H1 (cell line): Measurements from ENCODE around the gene ADAD2. TPM values are rescaled to one million over a fixed set of nuclear protein-coding genes. Genes with fewer than 3 reads are reported as not detected.

ENCODE experiments used
- CTCF ChIA-PET: fragments of 300-600 bp; sonication (Branson Sonifier 250); formaldehyde crosslinking; loops from one replicate; lab custom pipeline; 2021; ENCODE audit not compliant: partially characterized antibody; lab: Charles Lee
- POLR2A ChIA-PET: fragments of 300-600 bp; sonication (Branson Sonifier 250); formaldehyde crosslinking; loops from one replicate; lab custom pipeline; 2021; ENCODE audit warnings: inconsistent platforms; ENCODE audit not compliant: partially characterized antibody; lab: Charles Lee
- DNase-seq, 2 experiments: peaks; one replicate each; pipeline versions ENCODE4 v3.0.0 to v3.0.0-alpha.2; 2010 to 2022; ENCODE audit warnings: low spot score in 2 of 2, low read depth in 1 of 2, mixed read lengths in 1 of 2
- FAIRE-seq: peaks from 2 replicates; lab custom pipeline; 2011; peaks lifted over from hg19 to GRCh38; lab: Jason Lieb, UNC
- H2AFZ ChIP-seq: 2 replicates; pipeline ENCODE4 v1.8.1; 2012; ENCODE audit warnings: low read length, inconsistent platforms
- H2AK5ac ChIP-seq: 2 replicates; pipeline ENCODE4 v1.6.1; 2013; ENCODE audit warnings: low read depth, low read length
- H2BK120ac ChIP-seq: replicated peaks from 2 replicates; pipeline ENCODE3; 2013; ENCODE audit warnings: low read depth, low read length, inconsistent platforms
- H2BK12ac ChIP-seq: 2 replicates; pipeline ENCODE4 v1.6.1; 2013; ENCODE audit warnings: low read depth, low read length
- H2BK15ac ChIP-seq: 2 replicates; pipeline ENCODE4 v1.6.1; 2013; ENCODE audit warnings: low read length
- H2BK20ac ChIP-seq: 2 replicates; pipeline ENCODE4 v1.6.1; 2013; ENCODE audit warnings: low read length
- H2BK5ac ChIP-seq: 2 replicates; pipeline ENCODE4 v1.6.1; 2013; ENCODE audit warnings: low read depth, low read length
- H3K14ac ChIP-seq: 2 replicates; pipeline ENCODE4 v1.6.1; 2013; ENCODE audit warnings: inconsistent platforms; ENCODE audit not compliant: insufficient read length
- H3K18ac ChIP-seq: 2 replicates; pipeline ENCODE4 v1.6.1; 2013; ENCODE audit warnings: low read length; ENCODE audit errors: extremely low read depth
- H3K23ac ChIP-seq: 2 replicates; pipeline ENCODE4 v1.6.1; 2013; ENCODE audit warnings: inconsistent platforms; ENCODE audit not compliant: insufficient read length
- H3K23me2 ChIP-seq: 2 replicates; pipeline ENCODE4 v1.6.1; 2013; ENCODE audit warnings: low read depth, low read length
- H3K27ac ChIP-seq: 2 replicates; pipeline ENCODE4 v1.6.1; 2011; ENCODE audit warnings: low read depth, low read length, inconsistent platforms
- H3K27me3 ChIP-seq, 4 experiments: replicated peaks in 1 of 4; 1 replicate in 1 of 4; 2 replicates in 3 of 4; pipeline versions ENCODE4 v1.6.1 to v1.8.1; 2011 to 2013; ENCODE audit warnings: low read length in 3 of 4, mild to moderate bottlenecking in 3 of 4, inconsistent platforms in 2 of 4, mixed read lengths in 2 of 4, moderate library complexity in 1 of 4; ENCODE audit not compliant: control insufficient read depth in 3 of 4, insufficient read depth in 3 of 4; ENCODE audit errors: extremely low read depth in 1 of 4
- H3K36me3 ChIP-seq, 4 experiments: 2 replicates each; pipeline versions ENCODE4 v1.6.1 to v1.8.1; 2011 to 2013; ENCODE audit warnings: mild to moderate bottlenecking in 4 of 4, low read length in 3 of 4, moderate library complexity in 2 of 4, control low read depth in 1 of 4, inconsistent platforms in 1 of 4; ENCODE audit not compliant: insufficient read depth in 4 of 4, control insufficient read depth in 2 of 4
- H3K4ac ChIP-seq: replicated peaks from 2 replicates; pipeline ENCODE3; 2013; ENCODE audit warnings: low read length, low read depth, mixed read lengths, inconsistent platforms; ENCODE audit not compliant: insufficient read length
- H3K4me1 ChIP-seq, 4 experiments: replicated peaks in 1 of 4; 1 replicate in 1 of 4; 2 replicates in 3 of 4; pipeline versions ENCODE4 v1.6.1 to v1.8.1; 2011 to 2013; ENCODE audit warnings: low read length in 3 of 4, inconsistent platforms in 2 of 4, mixed read lengths in 1 of 4; ENCODE audit not compliant: insufficient read depth in 4 of 4, control insufficient read depth in 3 of 4
- H3K4me2 ChIP-seq, 2 experiments: 2 replicates each; pipeline versions ENCODE4 v1.6.1 to v1.8.1; 2011 to 2013; ENCODE audit warnings: low read depth in 2 of 2, low read length in 2 of 2, control low read depth in 1 of 2, inconsistent platforms in 1 of 2, mild to moderate bottlenecking in 1 of 2; ENCODE audit not compliant: insufficient read depth in 1 of 2
- H3K4me3 ChIP-seq, 4 experiments: fragments of 200-600, 300-600 bp in 1 of 4; sonication (generic), shearing (Covaris generic), sonication (Bioruptor Twin) in 1 of 4; 2 replicates each; pipeline versions ENCODE4 v1.5.1 to v1.8.1; 2011 to 2016; ENCODE audit warnings: low read length in 4 of 4, low read depth in 3 of 4, control low read depth in 2 of 4, inconsistent platforms in 2 of 4, mild to moderate bottlenecking in 2 of 4, mixed read lengths in 1 of 4, moderate library complexity in 1 of 4; ENCODE audit not compliant: insufficient read depth in 2 of 4; ENCODE audit errors: extremely low read depth in 1 of 4
- H3K56ac ChIP-seq: replicated peaks from 2 replicates; pipeline ENCODE3; 2013; ENCODE audit warnings: low read depth, mild to moderate bottlenecking, mixed read lengths, low read length, inconsistent platforms; ENCODE audit not compliant: insufficient read length
- H3K79me1 ChIP-seq: 2 replicates; pipeline ENCODE4 v1.6.1; 2013; ENCODE audit warnings: low read depth, low read length, control low read depth
- H3K79me2 ChIP-seq, 2 experiments: 2 replicates each; pipeline versions ENCODE4 v1.6.1 to v1.8.1; 2012 to 2013; ENCODE audit warnings: low read length in 2 of 2, mild to moderate bottlenecking in 2 of 2, inconsistent platforms in 1 of 2; ENCODE audit not compliant: insufficient read depth in 2 of 2, control insufficient read depth in 1 of 2
- H3K9ac ChIP-seq, 4 experiments: replicated peaks in 1 of 4; 1 replicate in 1 of 4; 2 replicates in 3 of 4; pipeline versions ENCODE4 v1.6.1 to v1.8.1; 2011 to 2013; ENCODE audit warnings: low read depth in 3 of 4, low read length in 3 of 4, control low read depth in 2 of 4, mild to moderate bottlenecking in 2 of 4, moderate library complexity in 2 of 4, inconsistent platforms in 1 of 4; ENCODE audit errors: extremely low read depth in 1 of 4
- H3K9me3 ChIP-seq, 2 experiments: 2 replicates each; pipeline versions ENCODE4 v1.6.1 to v1.8.1; 2012 to 2013; ENCODE audit warnings: mild to moderate bottlenecking in 2 of 2, moderate library complexity in 2 of 2, control low read depth in 1 of 2, inconsistent platforms in 1 of 2, low read depth in 1 of 2, low read length in 1 of 2, mixed read lengths in 1 of 2; ENCODE audit not compliant: insufficient read depth in 2 of 2
- H4K20me1 ChIP-seq, 2 experiments: replicated peaks in 1 of 2; 2 replicates each; pipeline versions ENCODE3 to v1.8.1; 2011 to 2013; ENCODE audit warnings: inconsistent platforms in 2 of 2, low read length in 2 of 2, mild to moderate bottlenecking in 1 of 2; ENCODE audit not compliant: insufficient read depth in 2 of 2, control insufficient read depth in 1 of 2
- H4K5ac ChIP-seq: 2 replicates; pipeline ENCODE4 v1.6.1; 2013; ENCODE audit warnings: low read length, low read depth, mixed read lengths, inconsistent platforms; ENCODE audit not compliant: insufficient read length
- H4K8ac ChIP-seq: 2 replicates; pipeline ENCODE4 v1.8.0; 2013; ENCODE audit warnings: mild to moderate bottlenecking, moderate library complexity, low read length, inconsistent platforms; ENCODE audit not compliant: insufficient read depth; ENCODE audit errors: extremely low read depth
- H4K91ac ChIP-seq: replicated peaks from 2 replicates; pipeline ENCODE3; 2013; ENCODE audit warnings: low read length, mixed read lengths, inconsistent platforms; ENCODE audit not compliant: insufficient read length
- JUND ChIP-seq: IDR thresholded peaks from 2 replicates; pipeline ENCODE4 v1.6.1; 2011; ENCODE audit warnings: mild to moderate bottlenecking, improper control_type of control experiment, low read length
- WGBS, 2 experiments: shearing (Covaris generic) in 1 of 2; methylation state at CpG; one replicate each; pipeline versions ENCODE4 v1.1.6 to v1.1.7; 2013 to 2015; ENCODE audit warnings: low lambda C conversion rate in 2 of 2, mixed read lengths in 2 of 2, inconsistent platforms in 1 of 2, low coverage in 1 of 2, missing lambda C conversion rate in 1 of 2; ENCODE audit not compliant: insufficient replicate concordance in 2 of 2, insufficient coverage in 1 of 2, insufficient read length in 1 of 2; ENCODE audit errors: extremely low coverage in 1 of 2, missing lambda C conversion rate in 1 of 2; 5-methylcytosine and 5-hydroxymethylcytosine counted together
- polyA plus RNA-seq, 7 experiments: library from polyadenylated mRNA; depleted of rRNA in 3 of 7; stranded (reverse) in 5 of 7; unstranded in 2 of 7; fragments of >200 nt in 5 of 7; fragments of 200-250 nt in 2 of 7; gene quantifications; 1 replicate in 5 of 7; 2 replicates in 1 of 7; 4 replicates in 1 of 7; pipeline versions ENCODE4 v1.2.1 to v1.2.3, GENCODE V29; 2011 to 2013; ENCODE audit warnings: missing spikeins in 2 of 7, mixed read lengths in 2 of 7
- total RNA-seq: library from RNA; stranded (reverse); fragmentation: NEBNext Ultra II Directional; extraction: Animal tissue kit (Norgen Biotek cat#: 25700); gene quantifications from 2 replicates; pipeline ENCODE4 v1.2.1, GENCODE V29; 2021

ADAD2 gene
- total and polyA plus RNA-seq, 2 of the 8 experiments (the other 6 are each of a cell fraction or from before 2014, with no cell fraction given): 1.2 to 1.3 TPM

GRCh38 chr16:84215531-84215930 lies 24.6 kb downstream of the ADAD2 start:
- Histone ChIP-seq H4K5ac (no peak overlapping the region), H3K4me3 (no peak overlapping the region), H3K9ac (no peak overlapping the region), H3K4me1 (peaks cover 0 to 3% (median 1%) of the 10 kb centered on the region in 4 experiments; a peak in 3 of 7 replicates), H2BK20ac (no peak overlapping the region), H4K8ac (no peak overlapping the region; the same call in 1 of the 2 replicates), H4K91ac (no peak overlapping the region), H2BK12ac (no peak overlapping the region), H2AFZ (no peak overlapping the region), H3K79me1 (no peaks in the 10 kb centered on the region), H3K23me2 (no peaks in the 10 kb centered on the region), H3K18ac (no peak overlapping the region), H4K20me1 (no peaks in the 10 kb centered on the region), H2BK15ac (no peak overlapping the region), H3K79me2 (no peaks in the 10 kb centered on the region), H3K14ac (no peak overlapping the region), H3K4me2 (no peak overlapping the region), H3K27ac (no peak overlapping the region), H3K23ac (no peak overlapping the region), H2BK5ac (no peak overlapping the region), H3K56ac (no peak overlapping the region), H3K27me3 (no peaks in the 10 kb centered on the region), H3K9me3 (no peaks in the 10 kb centered on the region), H3K36me3 (no peaks in the 10 kb centered on the region), H3K4ac (no peak overlapping the region), H2AK5ac (no peak overlapping the region), H2BK120ac (no peak overlapping the region)
- WGBS, 2 experiments: 84% methylated on average over 5 of the region's 5 CpGs; no CpG with 5 or more reads in 1 of the 2 experiments
- POLR2A ChIA-PET: no interaction called here
- FAIRE-seq: no peak
- CTCF ChIA-PET: interaction anchor here (0.6 to 1.5 kb wide), 3 partner anchors 24 to 93 kb away, joined by 3 to 4 read pairs (median 4); no protein-coding TSS in a partner anchor
- DNase-seq: no peak
- TF ChIP-seq JUND: no peak
